GOT3 (cell line): ENCODE data around the gene MICALL2.
"Not testable (repeated sequence)": the region's sequence is repeated elsewhere in the genome, so short reads cannot be mapped to it uniquely, and the experiment has no call there.

Experiments
- DNase-seq: peaks from one replicate; lab custom pipeline; 2025; ENCODE audit warnings: mixed read lengths; lab: John Stamatoyannopoulos, UW

Gene MICALL2

DNA sequence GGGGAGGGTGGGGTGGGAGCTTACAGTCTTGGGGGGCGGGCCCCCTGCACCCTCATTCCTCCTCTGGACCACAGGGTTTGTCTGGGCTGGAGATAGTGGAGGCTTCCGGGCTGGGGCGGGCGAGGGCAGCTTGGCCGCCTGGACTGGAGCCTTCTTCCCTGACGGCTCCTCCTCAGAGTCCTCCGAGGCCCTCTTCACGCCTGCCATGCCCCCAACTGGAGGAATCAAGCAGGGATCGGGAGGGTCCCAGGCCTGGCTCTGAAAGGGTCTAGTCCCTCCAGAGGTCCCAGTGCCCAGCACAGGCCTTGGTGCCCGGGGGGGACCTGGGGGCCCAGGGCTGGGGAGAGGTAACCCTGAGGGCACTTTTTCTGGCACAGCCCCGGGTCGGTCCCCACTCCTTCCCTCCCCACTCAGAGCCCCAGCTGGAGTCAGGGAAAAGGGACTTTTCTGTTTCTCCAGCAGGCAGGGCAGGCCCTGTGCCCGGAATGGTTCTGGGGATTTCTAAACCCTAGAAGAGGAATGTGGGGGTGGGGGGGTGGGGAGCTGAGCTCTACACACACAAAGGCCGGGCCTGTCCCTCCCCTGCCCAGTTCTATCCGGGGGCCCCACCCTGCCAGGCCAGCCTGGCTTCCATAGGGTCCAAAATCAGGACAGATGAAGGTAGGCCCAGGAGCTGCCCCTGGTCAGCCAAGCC, 11.6 kb downstream of the MICALL2 start:
- DNase-seq, result no peak

GRCh38 chr7:1447112-1447511, 12.2 kb downstream of the MICALL2 start:
- no peak for DNase-seq

GRCh38 chr7:1446620-1447032, 12.6 kb downstream of the MICALL2 start:
- no peak for DNase-seq

GRCh38 chr7:1446026-1446425, 13.2 kb downstream of the MICALL2 start:
- not testable (repeated sequence) for DNase-seq

DNA sequence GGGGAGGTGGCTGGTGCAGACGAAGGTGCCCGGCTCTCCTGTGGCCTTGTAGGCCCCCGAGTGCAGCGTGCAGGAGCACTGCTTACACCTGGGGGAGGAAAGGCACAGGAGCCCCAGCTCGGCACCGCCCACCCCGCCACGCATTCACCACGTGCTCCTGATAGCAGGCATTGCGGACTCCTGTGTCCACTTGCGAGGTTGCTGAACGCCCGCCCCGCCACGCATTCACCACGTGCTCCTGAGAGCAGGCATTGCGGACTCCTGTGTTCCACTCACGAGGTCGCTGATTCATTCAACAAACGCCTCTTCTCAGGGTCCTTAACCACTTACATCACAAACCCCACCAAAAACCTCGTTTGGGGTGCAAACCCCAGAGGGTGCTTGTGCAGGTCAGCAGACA, 13.9 kb downstream of the MICALL2 start:
- no peak for DNase-seq

DNA sequence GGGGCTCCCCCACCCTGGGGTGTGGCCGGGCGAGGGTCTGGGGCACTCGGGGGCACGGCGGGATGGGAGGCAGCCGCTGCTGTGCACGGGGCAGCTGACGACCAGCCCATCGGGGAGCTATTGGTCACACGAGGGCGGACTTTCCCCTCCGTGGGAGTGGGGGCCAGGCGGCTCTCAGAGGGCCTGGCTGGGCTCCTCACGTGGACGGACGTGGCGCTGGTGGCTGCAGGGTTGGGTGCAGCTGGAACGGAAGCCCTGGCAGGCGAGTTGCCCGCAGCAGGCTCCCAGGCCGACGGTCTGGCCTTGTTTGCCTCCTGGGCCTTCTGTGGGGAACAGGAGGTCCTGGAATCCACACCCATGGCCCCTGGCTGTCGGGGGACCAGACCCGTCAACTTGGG, 14.3 kb downstream of the MICALL2 start:
- DNase-seq, result no peak

DNA sequence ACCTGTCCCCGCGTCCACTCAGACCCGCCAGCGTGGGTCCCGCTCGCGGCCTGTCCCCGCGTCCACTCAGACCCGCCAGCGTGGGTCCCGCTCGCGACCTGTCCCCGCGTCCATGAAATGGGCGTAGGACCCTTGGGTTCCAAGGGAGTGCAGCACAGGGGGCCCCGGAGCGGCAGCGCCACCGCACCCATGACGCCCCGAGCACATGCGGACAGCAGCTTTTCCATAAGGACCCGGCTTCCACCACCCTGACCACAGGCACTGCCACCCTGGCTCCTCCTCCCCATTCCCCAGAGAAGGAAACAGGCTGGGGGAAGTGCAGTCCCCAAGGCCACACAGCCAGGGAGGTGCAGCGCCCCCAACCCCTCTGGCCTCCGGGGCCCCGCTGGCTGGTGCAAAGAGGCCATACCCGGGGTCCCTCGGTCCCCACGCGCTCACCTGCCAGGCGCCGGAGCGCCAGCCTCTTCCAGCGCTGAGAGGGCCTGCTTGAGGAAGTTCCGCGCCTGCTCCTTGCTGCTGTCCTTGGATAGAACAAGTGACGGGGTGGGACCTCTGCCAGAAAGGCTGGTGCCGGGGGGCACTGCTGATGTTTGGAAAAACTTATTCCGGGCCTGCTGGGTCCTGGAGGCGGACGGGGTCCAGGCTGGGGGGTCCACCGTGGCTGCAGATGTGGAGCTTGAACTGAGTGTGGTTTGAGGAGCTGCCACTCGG, 14.9 kb downstream of the MICALL2 start:
- no peak for DNase-seq

DNA sequence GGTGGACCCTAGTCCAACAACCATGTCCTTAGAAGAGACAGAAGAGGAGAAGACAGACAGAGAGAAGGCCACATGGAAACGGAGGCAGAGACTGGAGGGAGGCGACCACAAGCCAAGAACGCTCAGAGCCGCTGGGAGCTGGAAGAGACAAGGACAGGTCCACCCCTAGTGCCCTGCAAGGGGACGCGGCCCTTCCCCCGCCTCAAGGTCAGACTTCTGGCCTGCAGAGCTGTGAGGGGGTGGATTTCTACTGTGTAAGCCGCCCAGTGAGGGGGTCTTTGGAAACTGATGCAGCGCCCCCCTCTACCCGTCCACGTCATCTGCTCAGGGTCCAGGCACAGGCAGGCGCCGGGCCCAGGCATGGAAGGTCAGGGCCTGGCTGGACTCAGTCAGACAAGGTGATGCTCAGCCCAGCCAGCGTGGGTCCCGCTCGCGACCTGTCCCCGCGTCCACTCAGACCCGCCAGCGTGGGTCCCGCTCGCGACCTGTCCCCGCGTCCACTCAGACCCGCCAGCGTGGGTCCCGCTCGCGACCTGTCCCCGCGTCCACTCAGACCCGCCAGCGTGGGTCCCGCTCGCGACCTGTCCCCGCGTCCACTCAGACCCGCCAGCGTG, 15.6 kb downstream of the MICALL2 start:
- DNase-seq, result not testable (repeated sequence)

DNA sequence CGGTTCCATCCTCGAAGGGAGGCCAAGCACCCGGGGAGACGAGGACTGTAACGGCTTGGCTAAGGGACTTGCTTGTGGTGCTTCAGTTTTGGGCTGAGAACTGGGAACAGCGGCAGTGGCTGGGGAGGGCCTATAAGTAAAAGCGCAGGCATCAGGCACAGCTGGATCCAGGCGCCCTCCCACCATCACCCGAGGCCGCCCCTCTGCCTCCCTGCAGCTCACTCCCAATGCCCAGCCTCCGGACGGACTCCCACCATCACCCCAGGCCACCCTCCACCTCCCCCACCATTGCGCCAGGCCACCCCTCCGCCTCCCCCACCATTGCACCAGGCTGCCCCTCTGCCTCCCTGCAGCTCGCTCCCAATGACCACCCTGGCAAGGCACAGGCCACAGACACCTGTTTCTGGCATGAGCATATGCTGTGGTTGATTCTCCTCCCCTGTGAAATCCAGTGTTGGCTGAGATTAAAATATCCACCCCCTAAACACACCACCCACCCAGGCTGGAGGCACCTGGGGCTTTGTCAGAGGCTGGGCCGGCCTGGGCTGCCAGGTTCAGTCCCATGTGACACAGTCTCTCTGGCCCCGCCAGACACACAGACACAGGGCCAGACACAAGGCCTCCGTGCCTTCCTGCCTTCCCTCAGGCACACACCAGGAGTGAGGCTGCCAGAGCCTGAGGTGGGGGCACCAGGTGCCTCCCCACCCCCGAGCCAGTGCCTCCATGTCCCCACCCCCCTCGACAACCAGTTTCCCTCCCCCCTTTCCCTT, 16.7 kb downstream of the MICALL2 start:
- DNase-seq, result no peak

- no peak for DNase-seq
Observed at GRCh38 chr7:1441615-1442354, 17.5 kb downstream of the MICALL2 start.

- no peak for DNase-seq
Observed at GRCh38 chr7:1440620-1441019, 18.6 kb downstream of the MICALL2 start.

- no peak for DNase-seq
Observed at GRCh38 chr7:1439373-1440363, 19.6 kb downstream of the MICALL2 start.

GRCh38 chr7:1438821-1439220, 20.4 kb downstream of the MICALL2 start:
- no peak for DNase-seq

DNA sequence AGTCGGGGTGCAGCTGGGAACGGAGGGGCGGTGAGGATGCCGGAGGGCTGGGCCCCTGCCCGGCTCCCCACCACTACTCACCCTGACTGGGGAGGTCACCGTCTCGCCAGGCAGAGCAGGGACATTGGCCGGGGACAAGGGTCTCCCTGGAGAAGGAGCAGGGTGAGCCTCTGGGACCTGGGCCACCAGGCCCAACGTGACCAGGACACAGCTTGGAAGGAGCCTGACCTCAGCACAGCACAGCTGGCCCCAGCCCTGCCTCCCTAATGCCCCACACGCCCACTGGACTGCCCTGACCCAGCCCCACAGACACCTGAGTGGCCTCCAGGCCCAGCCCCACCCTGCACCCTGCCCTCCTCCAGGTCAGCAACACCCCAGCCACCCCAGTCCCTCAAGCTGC, 21.1 kb downstream of the MICALL2 start:
- DNase-seq, result no peak

DNA sequence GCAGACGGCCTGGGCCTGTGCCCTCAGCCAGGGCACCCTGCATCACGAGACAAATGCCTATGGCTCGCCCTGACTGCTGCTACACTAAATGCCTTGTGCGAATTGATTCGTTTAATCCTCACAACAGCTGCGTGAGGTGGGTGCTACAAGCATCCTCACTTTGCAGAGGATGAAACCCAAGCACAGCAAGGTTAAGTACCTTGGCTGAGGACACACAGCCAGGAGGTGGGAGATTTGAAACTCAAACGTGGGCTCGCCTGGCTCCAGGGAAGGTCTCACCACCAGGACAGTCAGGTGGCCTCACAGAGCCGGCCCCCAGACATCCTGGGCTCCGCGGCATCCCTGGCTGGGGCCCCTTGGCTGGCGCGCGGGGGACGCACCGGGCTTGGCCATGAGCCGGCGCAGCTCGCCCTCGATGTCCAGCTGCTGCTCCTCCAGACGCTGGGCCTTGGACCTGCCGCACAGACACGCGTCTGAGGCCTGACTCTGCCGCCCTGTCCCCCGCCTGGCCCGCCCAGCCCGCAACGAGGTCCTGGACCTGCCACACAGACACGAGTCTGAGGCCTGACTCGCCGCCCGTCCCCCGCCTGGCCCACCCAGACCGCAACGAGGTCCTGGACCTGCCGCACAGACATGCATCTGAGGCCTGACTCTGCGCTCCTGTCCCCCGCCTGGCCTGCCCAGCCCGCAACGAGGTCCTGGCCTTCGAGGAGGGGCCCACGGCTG, 22.0 kb downstream of the MICALL2 start:
- no peak for DNase-seq

DNA sequence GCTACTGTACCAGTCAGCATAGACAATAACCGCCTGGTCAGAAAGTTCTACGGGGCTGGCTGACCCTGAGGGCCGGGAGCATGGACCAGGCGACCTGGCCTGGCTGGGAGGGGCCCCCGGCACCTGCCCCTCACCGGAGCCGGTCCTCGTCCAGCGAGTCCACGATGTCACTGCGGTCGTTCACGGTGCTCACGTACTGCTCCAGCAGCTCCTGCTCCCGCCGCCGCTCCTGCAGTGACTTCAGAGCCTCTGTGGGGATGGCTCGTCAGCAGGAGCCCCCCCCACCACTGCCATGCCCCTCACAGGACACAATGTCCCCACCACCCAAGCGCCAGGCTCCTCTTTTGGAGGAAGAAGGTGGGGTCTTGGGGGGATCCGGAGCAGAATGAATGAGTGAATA, 22.7 kb downstream of the MICALL2 start:
- no peak for DNase-seq

- DNase-seq, result no peak
Observed at GRCh38 chr7:1434891-1435670, 24.2 kb downstream of the MICALL2 start.

GRCh38 chr7:1434165-1434718, 25.0 kb downstream of the MICALL2 start:
- DNase-seq, result no peak
